GM21360 (cell line): Measurements from ENCODE around the gene BORCS6.

ENCODE experiments used
- ATAC-seq: cut with Tn5 transposase; IDR thresholded peaks from one replicate; pipeline ENCODE4 v1.9.1; 2021; ENCODE audit warnings: mild to moderate bottlenecking, moderate library complexity; ENCODE audit not compliant: unreplicated experiment

The BORCS6 gene

DNA sequence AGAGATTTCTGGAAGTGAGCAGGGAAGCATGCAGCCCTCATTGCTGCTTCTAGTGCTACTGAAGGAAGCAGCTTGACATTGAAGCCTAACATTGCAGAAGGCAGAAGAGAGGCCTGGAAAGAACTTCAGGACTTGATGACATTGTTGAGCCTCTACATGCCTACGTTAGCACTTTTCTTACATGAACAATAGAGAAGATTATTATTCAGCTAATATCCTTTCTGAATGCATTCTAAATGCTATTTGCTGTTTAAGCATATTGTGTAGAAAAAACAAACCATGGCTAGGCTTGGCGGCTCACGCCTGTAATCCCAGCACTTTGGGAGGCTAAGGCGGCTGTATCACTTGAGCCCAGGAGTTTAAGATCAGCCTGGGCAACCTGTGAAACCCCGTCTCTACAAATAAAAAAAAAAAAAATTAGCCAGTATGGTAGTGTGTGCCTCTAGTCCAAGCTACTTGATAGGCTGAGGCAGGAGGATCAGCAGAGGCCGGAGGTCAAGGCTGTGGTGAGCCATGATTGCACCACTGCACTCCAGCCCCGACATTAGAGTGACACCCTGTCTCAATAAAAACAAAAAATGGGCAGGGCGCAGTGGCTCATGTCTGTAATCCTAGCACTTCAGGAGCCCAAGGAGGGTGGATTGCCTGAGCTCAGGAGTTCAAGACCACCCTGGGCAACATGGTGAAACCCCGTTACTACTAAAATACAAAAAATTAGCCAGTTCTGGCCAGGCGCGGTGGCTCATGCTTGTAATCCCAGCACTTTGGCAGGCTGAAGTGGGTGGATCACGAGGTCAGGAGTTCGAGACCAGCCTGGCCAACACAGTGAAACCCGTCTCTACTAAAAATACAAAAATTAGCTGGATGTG, 22.6 kb upstream of the BORCS6 start:
- ATAC-seq = no peak

DNA sequence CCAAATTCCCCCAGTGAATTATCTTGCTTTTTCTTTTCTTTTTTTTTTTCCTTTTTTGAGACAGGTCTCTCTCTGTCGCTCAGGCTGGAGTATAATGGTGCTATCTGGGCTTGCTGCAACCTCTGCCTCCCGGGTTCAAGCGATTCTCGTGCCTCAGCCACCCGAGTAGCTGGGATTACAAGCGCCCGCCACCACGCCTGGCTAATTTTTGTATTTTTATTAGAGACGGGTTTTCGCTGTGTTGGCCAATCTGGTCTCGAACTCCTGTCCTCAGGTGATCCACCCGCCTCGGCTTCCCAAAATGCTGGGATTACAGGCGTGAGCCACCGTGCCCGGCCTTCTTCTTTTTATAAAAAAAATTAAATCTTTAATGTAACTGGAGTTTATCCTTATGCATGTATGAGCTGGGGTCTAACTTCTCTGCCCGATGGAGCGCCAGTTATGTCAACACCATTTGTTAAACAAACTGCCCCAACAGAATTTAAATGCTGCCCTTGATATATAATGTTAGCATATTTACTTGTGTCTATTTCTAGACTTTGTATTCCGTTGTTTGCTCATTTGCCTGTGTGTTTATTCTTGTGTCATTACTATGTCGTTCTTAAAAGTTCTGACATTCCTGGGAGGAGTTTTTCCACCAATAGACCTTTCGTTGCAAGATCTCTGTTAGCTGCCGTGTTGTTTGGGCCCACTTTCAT, 20.9 kb upstream of the BORCS6 start:
- ATAC-seq = no peak

DNA sequence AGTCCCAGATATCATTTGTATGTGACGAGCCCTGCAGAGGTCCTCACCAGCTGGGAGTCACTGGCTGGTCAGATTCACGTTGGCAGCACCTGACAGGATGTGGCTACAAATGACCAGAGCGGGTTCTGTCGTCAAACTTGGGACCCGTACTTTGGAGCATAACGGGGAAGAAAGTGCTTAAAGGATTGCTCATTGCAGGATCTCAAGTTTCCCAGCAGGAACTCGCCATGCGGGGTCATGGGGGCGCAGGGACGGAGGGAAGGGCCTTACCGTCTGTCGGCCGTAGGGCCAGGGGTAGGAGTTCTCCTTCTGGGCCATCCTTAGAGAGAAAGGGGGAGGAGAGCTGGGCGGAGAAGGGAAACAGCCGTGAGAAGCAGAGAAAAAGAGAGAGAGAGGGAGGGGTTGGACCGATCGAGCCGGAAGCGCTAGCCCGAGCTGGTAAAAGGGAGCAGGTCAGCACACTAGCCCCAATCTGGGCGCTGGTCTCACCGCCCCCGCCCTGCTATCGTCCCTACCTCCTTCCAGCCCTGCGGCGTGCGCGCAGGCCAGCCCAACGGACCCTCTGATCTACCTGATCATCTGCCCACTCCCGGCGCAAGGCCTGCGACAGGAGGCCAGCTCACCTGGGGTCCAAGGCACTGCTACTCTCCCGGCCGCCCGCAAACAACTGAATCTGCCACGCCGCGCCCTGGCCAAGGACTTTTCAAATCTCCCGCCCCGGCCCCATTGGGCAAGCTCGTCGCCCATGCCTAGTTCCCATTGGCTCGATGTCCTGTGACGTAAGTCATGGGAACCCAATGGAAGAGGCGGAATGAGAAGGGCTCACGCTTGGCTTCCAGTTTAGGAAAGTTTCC, 20.2 kb upstream of the BORCS6 start, which contains the start of gene AURKB:
Gene AURKB (minus strand): TSS at position 669 of the 854 bp plus-strand sequence. CDS start 351 bp downstream, at position 318.
- peak; percentile 80 for ATAC-seq

DNA sequence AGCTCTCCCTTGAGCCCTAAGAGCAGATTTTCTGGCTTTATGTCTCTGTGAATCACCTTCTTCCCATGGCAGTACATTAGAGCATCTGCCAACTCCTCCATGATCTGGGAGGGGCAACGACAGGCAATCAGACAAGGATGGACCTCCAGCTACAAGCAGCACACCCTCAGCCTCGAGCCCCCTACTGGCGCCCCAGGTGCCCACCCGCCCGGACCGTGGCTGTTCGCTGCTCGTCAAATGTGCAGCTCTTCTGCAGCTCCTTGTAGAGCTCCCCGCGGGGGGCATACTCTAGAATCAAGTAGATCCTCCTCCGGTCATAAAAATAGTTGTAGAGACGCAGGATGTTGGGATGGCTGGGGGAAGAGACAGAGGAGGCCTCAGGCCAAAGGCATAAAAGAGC, 16.6 kb upstream of the BORCS6 start:
- ATAC-seq = no peak

DNA sequence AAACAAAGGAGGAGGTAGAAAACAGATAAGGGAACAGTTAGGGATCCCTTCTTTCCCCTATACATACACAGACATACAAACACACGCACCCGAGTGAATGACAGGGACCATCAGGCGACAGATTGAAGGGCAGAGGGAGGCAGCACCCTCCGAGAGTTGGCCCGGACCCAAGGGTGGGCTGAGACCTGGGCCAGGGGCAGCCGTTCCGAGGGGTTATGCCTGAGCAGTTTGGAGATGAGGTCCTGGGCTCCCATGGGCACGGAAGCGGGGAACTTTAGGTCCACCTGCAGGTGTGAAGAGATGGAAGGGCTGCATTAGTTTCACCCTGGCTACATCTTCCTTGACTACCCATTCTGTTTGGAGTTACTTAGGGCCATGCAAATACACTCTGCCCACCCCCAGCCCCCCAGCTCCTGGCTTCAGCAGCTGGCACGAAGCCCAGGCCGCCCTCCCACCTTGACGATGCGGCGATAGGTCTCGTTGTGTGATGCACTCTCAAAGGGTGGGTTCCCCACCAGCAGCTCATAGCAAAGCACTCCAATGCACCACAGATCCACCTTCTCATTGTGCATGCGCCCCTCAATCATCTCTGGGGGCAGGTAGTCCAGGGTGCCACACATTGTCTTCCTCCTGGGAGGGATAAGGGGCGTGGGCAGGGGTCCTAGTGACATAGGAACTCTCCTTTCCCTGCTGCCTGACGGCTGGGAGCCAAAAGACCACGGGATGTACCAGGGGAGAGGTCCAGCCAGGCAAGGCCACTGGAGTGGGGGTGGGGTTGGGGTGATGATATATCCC, 15.0 kb upstream of the BORCS6 start:
- no peak for ATAC-seq

DNA sequence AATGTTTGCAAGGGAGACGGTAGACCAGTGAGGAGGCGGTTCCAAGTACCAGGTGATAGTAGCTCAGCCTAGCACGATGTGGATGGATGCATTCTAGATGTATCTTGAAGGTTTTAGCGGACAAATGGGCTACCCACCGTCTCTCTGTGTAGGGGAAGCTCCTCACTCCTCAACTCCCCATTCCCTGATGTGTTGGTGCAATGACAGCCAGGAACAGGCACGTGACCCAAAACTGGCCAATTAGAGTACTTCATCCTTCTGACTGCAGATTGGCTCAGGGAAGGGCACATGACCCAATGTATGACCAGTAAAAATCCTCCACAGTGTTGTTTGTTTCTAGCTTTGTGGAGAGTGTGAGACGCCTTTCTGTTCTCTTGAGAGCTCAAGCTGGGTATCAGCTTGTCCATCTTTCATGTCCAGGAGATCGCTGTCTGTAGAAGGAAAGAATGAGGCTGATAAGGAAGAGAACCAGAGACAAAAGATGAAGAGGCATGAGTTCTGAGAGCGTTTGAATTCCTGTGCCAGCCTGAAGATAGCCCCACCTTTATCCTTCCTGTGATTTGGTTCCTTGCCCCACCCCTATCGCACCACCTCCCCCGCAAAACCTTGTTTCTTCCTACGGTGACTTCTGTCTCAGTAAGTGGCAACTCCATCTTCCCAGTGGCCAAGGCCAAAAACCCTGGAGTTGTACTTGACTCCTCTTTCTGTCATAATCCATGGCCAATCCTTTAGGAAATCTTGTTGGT, 2.3 kb upstream of the BORCS6 start:
- ATAC-seq = no peak

DNA sequence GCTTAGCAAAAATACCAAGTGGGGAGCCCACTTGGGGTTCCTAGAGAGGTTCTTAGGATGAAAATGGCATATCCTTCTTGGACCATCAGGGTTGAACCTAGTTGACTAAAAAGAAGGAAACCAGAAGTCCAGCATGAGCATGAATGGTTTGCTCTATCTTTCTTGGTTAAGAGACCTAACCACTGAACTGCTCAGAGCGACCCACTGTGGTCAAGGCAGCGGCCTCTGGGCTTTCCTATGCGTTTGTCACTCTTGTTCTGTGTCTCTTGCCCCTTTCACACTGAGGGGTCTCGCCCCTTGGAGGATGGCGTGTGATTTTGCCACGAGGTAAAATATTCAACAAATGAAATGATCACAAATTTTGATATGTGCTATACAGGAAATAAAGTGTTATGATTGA, 526 bp upstream of the BORCS6 start:
- ATAC-seq = no peak

DNA sequence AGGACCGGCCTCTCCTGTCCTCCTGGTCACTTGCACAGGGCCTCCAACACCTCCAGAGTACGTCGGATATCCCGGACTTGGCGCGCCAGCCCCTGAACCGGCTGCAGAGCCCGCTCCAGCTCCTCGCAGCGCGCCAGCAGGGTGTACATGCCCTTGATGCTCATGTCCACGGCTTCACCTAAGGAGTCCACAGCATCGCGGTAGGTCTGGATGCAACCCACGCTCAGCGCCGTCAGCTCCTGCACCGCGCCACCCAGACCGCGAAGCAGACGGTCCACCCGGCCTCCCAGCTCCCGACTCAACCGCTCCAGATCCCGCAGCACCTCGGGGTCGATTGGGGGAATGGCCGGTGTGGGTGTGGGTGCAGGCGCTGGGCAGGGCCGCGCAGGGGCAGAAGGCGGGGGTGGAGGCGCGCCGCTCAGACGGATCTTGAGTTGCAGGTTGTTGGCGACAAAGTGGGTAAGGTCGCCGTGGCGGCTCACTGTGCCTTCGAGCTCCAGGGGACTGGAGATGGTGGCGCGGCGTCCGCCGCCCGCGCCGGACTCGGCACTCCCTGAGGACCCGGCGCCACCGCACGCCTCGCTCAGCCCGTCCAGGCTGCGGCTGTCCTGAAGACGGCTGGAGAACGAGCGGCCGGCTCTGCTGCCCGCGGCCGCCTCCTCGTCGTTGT, 804 bp downstream of the BORCS6 start:
- ATAC-seq = no peak

DNA sequence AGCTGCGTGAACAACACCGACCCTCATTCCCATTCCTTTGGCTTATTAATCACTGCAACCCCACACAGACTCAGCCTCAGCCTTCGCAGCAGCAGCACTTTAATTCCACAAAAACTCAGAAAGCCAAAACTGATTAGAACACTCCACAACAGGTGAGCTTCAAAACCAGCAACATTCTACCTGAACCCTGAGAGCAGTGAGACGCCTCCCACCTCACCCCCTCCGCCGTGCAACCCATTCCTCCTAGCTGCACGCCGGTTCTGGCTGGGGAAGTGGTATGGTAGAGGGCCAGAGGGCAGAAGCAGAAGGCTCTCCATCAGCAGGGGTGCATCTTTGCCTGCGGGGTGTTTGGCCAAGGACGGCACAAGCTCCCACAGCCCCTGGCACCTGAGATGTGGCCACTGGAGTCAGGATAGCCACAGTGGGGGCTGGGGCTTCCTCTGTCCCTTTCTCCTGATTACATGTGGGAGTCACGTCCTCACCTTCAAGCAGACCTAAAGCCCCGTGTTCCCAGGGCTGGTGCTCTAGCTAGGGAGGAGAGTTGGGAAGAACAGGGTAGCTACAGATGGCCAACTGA, 1.6 kb downstream of the BORCS6 start:
- ATAC-seq = no peak

DNA sequence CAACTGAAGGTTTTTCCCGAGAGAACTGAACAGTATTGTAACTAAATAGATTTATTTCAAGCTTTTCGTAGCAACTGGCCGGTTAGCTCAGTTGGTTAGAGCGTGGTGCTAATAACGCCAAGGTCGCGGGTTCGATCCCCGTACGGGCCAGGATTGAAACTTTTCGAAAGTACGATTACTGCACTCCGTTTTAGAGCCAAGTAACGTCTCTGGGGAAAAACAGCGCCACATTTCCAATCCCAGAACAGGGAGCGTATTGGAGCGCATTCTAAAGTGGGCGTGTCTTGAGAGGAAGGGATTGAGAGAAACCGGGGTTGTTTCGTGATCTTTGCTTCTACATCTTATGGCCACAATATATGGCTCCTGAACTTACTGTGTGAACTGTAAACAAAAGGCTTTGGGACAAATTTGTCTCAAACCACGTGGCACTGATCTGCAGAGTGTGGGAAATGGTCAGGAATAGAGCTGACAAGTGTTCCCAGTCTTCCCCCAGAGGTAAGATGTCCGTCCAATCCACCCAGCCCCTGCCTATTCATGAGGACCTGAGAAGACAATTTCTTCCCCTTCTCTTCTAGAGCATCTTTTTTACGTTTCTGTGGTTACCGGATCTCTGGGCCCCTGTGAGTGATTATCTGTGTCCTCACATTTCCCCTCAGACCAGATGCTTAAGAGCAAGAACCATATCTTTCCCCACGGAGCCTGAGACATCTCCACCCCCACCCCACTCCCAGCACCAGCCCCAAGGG, 2.3 kb downstream of the BORCS6 start:
- peak; percentile 21 for ATAC-seq

DNA sequence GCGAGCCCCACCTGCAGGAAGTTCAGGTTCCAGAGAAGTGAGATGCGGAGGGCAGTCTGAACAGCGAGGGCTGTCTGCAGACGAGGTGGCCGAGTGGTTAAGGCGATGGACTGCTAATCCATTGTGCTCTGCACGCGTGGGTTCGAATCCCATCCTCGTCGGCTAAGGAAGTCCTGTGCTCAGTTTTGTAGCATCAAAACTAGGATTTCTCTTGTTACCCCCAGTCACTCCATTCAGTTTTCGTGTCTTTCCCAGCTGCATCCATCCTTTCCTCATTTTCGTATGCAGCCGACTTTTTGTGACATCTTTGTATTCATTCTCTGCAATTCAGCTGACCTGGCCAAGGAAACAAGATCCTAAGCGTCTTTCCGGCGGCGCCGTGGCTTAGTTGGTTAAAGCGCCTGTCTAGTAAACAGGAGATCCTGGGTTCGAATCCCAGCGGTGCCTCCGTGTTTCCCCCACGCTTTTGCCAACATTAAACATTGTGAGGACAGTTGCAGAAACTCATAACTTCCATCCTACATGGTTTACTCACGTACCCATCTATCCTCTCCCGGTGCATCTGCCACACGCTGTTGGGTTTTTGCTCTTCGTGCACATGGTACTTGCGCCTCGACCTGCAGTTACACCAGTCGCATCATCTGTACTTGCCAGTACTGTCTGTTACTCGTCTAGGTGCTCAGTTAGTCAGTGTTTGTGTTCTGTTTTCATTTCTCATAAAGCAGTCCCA, 3.0 kb downstream of the BORCS6 start:
- ATAC-seq = peak; percentile 30

DNA sequence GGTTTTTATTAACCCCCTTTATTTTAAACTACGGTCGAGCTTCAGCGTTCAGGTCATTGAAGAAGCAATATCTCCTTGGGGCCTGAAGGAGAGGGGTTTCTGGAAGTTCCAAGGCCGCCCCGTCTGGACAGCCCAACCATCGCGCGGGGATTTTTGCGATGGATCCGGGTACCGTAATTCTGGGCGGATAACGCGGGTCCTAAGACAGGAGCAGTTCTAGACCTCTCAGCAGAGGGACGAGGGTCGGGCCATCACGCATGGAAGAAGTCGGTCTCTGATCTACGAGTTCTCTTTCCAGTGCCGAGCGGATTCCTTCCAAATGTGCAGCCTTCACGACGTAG, 3.6 kb downstream of the BORCS6 start:
- no peak for ATAC-seq

DNA sequence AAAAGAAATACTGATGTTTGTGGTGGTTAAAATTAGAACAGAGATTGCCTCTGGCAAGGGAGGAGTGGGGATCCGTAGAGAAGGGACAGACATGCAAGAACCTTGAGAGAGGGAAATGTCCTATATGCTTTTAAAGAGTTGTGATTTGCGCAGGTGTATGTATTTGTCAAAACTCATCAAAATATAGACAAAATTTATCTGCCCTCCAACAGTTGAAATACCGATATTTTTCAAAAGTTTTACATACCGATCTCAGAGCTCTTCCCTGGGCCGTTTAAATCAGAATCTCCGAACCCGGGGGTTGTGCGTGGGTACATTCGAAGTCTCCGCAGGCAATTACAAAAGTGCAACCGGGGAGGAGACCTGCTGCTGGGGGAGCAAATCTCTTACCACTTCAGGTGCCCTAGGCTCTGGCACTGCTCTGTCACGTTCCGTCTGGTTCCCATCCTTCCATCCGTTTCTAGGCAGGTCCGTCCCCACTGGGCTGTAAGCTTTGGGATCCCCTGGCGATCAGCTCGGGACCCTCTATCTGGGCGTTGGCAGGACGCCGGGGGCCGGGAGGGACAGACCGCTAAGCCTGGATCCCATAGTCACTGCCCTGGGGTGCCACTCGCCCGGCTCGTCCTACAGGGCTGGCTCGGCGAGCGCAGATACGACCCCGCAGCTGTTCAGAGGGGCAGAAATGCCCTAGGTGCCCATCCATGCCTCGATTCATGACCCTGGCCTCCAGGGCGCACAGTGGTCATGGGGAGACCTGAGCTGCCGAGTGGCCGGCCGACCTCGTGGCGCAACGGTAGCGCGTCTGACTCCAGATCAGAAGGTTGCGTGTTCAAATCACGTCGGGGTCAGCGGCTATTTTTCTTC, 4.2 kb downstream of the BORCS6 start:
- no peak for ATAC-seq

DNA sequence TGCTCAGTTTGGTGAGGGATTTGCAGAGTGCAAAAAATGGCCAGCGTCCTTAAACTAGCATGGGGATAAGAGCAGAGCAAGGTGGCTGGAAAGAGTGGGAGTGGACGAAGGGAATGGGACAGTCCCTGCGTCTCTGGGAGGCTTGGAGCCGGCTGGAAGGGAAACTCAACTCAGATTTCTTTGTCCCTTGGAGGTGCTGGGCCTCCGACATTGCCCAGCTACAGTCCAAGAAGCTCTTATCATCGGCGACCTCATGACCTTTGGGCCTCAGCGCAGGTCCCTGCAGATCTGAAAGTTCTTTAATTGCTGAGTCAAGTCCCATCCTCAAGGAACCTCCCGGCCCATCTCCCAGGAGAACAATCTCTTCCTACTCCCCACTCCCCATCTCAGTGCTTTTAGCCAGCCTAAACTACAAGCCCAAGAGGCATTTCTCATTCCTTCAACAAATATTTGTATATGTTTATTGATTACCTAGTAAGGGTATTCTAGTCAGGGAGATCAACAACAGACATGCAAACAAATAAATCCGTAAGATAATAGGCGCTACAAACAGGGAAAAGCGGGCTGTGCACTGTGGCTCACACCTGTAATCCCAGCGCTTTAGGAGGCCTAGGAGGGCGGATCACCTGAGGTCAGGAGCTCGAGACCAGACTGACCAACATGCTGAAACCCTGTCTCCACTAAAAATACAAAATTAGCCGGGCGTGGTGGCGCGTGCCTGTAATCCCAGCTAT, 12.8 kb downstream of the BORCS6 start:
- no peak for ATAC-seq

DNA sequence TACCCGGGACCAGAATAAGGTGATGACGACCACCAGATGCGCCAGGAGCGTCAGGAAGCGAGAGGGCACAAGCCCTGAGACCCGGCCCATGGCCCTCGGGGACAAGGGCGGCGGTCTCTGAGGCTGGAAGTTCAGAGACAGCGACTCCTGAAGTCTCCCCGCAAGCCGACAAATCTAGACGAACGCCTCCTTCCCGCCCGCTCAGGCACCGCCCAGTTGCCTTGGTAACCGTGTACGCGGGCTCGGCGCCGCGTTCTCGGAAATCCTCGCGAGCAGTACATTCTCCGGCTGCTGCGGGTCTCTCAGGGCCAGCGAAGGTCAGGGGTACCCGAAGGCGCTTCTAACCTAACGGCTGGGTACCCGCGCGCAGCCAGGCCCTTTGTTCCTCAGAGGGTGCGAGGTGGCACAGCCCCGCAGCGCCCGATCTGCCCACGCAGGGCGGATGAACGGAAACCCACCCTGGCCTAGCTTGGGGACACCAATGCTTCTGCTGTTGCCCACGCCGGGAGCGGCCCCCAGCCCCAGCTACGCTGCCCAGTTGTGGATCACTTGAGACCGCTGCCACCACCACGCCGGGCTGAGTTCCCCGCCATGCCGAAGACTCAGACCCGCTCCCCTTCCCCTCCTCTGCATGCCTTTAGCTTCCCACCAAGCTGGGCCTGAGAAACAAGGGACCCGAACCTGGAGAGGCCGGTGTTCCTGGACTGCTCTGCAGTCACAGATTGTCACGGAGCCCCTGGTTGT, 13.6 kb downstream of the BORCS6 start, which contains the start of gene TMEM107:
Gene TMEM107 (minus strand): TSS at position 184 of the 744 bp plus-strand sequence. CDS start 94 bp downstream, at position 90.
- no peak for ATAC-seq
